MCF 10A (cell line): Measurements from ENCODE around the gene CDC42EP1. TPM values are rescaled to one million over a fixed set of nuclear protein-coding genes. Genes with fewer than 3 reads are reported as not detected.

Experiments used
- BruUV-seq: library from RNA; stranded (reverse); fragments of 400-500 nt; replicated peaks from 2 replicates; lab custom pipeline; 2021; lab: Mats Ljungman, UMichigan
- CTCF ChIA-PET: fragments of 300-600 bp; sonication (Branson Sonifier 250); formaldehyde crosslinking; extraction: SDS; loops from one replicate; lab custom pipeline; 2021; ENCODE audit warnings: antibody characterized with exemption, inconsistent platforms; lab: Yijun Ruan, JAX
- POLR2A ChIA-PET: fragments of 300-600, 350-650 bp; sonication (Branson Sonifier 250); formaldehyde crosslinking; extraction: SDS; loops from one replicate; lab custom pipeline; 2020; ENCODE audit warnings: antibody characterized with exemption, inconsistent platforms; lab: Yijun Ruan, JAX
- DNase-seq: peaks from one replicate; pipeline ENCODE4 v3.0.0-alpha.2; 2018; ENCODE audit not compliant: unreplicated experiment
- H3K27ac Mint-ChIP-seq: one replicate; pipeline ENCODE4 v1.8.0; 2022; ENCODE audit warnings: mild to moderate bottlenecking, low read depth, mixed read lengths; ENCODE audit not compliant: unreplicated experiment
- H3K27me3 Mint-ChIP-seq: one replicate; pipeline ENCODE4 v1.8.0; 2022; ENCODE audit warnings: mixed read lengths; ENCODE audit not compliant: insufficient read depth, unreplicated experiment
- H3K36me3 Mint-ChIP-seq: one replicate; pipeline ENCODE4 v1.8.0; 2022; ENCODE audit warnings: mild to moderate bottlenecking, moderate library complexity, mixed read lengths; ENCODE audit not compliant: insufficient read depth, unreplicated experiment
- H3K4me1 Mint-ChIP-seq: one replicate; pipeline ENCODE4 v1.8.0; 2022; ENCODE audit warnings: mixed read lengths; ENCODE audit not compliant: insufficient read depth, unreplicated experiment
- H3K4me3 Mint-ChIP-seq: one replicate; pipeline ENCODE4 v1.8.0; 2022; ENCODE audit warnings: mild to moderate bottlenecking, moderate library complexity, mixed read lengths; ENCODE audit not compliant: unreplicated experiment
- H3K9me3 Mint-ChIP-seq: one replicate; pipeline ENCODE4 v1.8.0; 2022; ENCODE audit warnings: mixed read lengths; ENCODE audit not compliant: unreplicated experiment
- CTCF ChIP-seq: fragments of 200-600 bp; IDR thresholded peaks from one replicate; pipeline ENCODE4 v1.8.0; 2022; ENCODE audit warnings: antibody characterized with exemption, mild to moderate bottlenecking; ENCODE audit not compliant: unreplicated experiment
- intact Hi-C: fragments of 100-400 bp; cut with micrococcal nuclease; formaldehyde crosslinking; loops from 2 replicates; pipeline ENCODE4 v1.14.1; 2022
- total RNA-seq: library from RNA; stranded (reverse); gene quantifications from 2 replicates; pipeline ENCODE4 v1.2.3, GENCODE V29; 2022

The CDC42EP1 gene
- total RNA-seq, 1 experiment from 2014 or later, result 148 TPM

- no peak for TF ChIP-seq CTCF
- ChIA-PET CTCF (interaction anchor here (0.6 to 0.8 kb wide), 2 partner anchors 20 to 88 kb away, joined by 3 to 4 read pairs; no protein-coding TSS in a partner anchor), POLR2A (interaction anchor here (1.0 to 1.6 kb wide), 4 partner anchors 12 to 89 kb away, joined by 4 to 5 read pairs (median 4); partner anchors contain the start of gene GGA1)
- Mint-ChIP-seq H3K27me3 (no peaks in the 10 kb centered on the region), H3K27ac (peak within 1 kb of the TSS; percentile 60), H3K9me3 (no peaks in the 10 kb centered on the region), H3K36me3 (peaks cover 14% of the 10 kb centered on the region), H3K4me3 (peak within 1 kb of the TSS; percentile 77), H3K4me1 (peaks cover 7% of the 10 kb centered on the region)
- BruUV-seq, result no TSS peak
- DNase-seq, result peak; percentile 42
- intact Hi-C loops, result no loop called here
Measured at GRCh38 chr22:37519268-37520195, 40.7 kb upstream of the CDC42EP1 start, which contains the start of gene CARD10. CARD10 (minus strand) TSS chr22:37519415; CDS start chr22:37519200, 215 bp downstream.

GRCh38 chr22:37520776-37521191, 39.5 kb upstream of the CDC42EP1 start:
- POLR2A ChIA-PET, result no interaction called here
- H3K4me3 Mint-ChIP-seq, result no peak overlapping the region
- TF ChIP-seq CTCF, result no peak

GRCh38 chr22:37521236-37521739, 39.0 kb upstream of the CDC42EP1 start:
- Mint-ChIP-seq H3K36me3 (no peaks in the 10 kb centered on the region), H3K27me3 (no peaks in the 10 kb centered on the region), H3K9me3 (no peaks in the 10 kb centered on the region), H3K4me1 (peaks cover 16% of the 10 kb centered on the region), H3K4me3 (no peak overlapping the region), H3K27ac (no peak overlapping the region)
- intact Hi-C loops, result no loop called here
- POLR2A ChIA-PET, result interaction anchor here (1.9 kb wide), 1 partner anchor 9 kb away, joined by 7 read pairs; no protein-coding TSS in a partner anchor
- no peak for TF ChIP-seq CTCF
- CTCF ChIA-PET, result interaction anchor here (1.0 to 1.3 kb wide), 2 partner anchors 49 to 205 kb away, joined by 4 read pairs; no protein-coding TSS in a partner anchor
- no peak for DNase-seq
- no TSS peak for BruUV-seq

More at GRCh38 chr22:37520776-37521191, 39.5 kb upstream of the CDC42EP1 start:
- no peak for DNase-seq
- Mint-ChIP-seq H3K4me1 (peaks cover 11% of the 10 kb centered on the region), H3K36me3 (peaks cover 1% of the 10 kb centered on the region), H3K9me3 (no peaks in the 10 kb centered on the region), H3K27me3 (no peaks in the 10 kb centered on the region), H3K27ac (no peak overlapping the region)
- CTCF ChIA-PET, result interaction anchor here (0.6 to 1.3 kb wide), 3 partner anchors 41 to 205 kb away, joined by 3 to 4 read pairs (median 4); no protein-coding TSS in a partner anchor
- no TSS peak for BruUV-seq
- intact Hi-C loops, result no loop called here

GRCh38 chr22:37522482-37522881, 37.8 kb upstream of the CDC42EP1 start:
- intact Hi-C loops, result no loop called here

More at GRCh38 chr22:37522482-37522881, 37.8 kb upstream of the CDC42EP1 start:
- no peak for DNase-seq
- ChIA-PET POLR2A (interaction anchor here (0.6 to 1.9 kb wide), 2 partner anchors 10 to 84 kb away, joined by 3 to 7 read pairs; no protein-coding TSS in a partner anchor), CTCF (interaction anchor here (1.6 kb wide), 1 partner anchor 44 kb away, joined by 4 read pairs; no protein-coding TSS in a partner anchor)
- Mint-ChIP-seq H3K27me3 (no peaks in the 10 kb centered on the region), H3K36me3 (no peaks in the 10 kb centered on the region), H3K27ac (no peak overlapping the region), H3K4me1 (peaks cover 20% of the 10 kb centered on the region), H3K9me3 (no peaks in the 10 kb centered on the region), H3K4me3 (no peak overlapping the region)
- no peak for TF ChIP-seq CTCF
- no TSS peak for BruUV-seq
